Stimulated activated effector memory CD8-positive, alpha-beta T cell treated with anti-CD3 and anti-CD28 coated beads, Interleukin-12 subunit alpha, Interleukin-12 subunit beta, amount 100 ng/mL, for 72 hours (primary cell): ENCODE results near the gene PSMC4.
"Not testable (repeated sequence)": the region's sequence is repeated elsewhere in the genome, so short reads cannot be mapped to it uniquely, and the experiment has no call there.

Experiments
- ATAC-seq: fragments of 150-1000 bp; cut with Tn5 transposase; 2 replicates; pipeline ENCODE4 v1.10.0; 2021
- DNase-seq, 2 donors: peaks; one replicate each; pipeline ENCODE4 v3.0.0; 2021 to 2022; ENCODE audit warnings: low spot score in 2 of 2
- H3K27ac Mint-ChIP-seq: one replicate; pipeline ENCODE4 v1.8.0; 2022; ENCODE audit warnings: mild to moderate bottlenecking, mixed read lengths
- H3K36me3 Mint-ChIP-seq: one replicate; pipeline ENCODE4 v1.8.0; 2022; ENCODE audit warnings: mild to moderate bottlenecking, mixed read lengths
- H3K4me1 Mint-ChIP-seq: one replicate; pipeline ENCODE4 v1.8.0; 2022; ENCODE audit warnings: mixed read lengths
- H3K4me3 Mint-ChIP-seq: one replicate; pipeline ENCODE4 v1.8.0; 2022; ENCODE audit warnings: mild to moderate bottlenecking, mixed read lengths
- H3K9me3 Mint-ChIP-seq: one replicate; pipeline ENCODE4 v1.8.0; 2022; ENCODE audit warnings: mixed read lengths

Gene PSMC4

DNA sequence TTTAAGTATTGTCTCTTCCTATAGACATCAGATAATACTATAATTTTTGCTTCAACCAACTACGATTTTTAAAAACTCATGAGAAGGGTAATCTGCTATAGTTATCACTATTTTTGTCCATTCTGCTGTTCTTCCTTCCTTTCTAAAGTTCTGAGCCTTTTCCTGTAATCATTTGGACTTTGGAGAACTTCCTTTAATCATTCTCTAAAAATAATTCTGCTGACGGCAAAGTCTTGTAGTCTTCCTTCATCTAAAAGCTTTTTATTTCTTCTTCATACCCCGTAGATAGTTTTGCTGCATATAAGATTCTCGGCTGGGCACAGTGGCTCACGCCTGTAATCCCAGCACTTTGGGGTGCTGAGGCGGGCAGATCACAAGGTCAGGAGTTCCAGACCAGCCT, 31.4 kb upstream of the PSMC4 start:
- H3K36me3 Mint-ChIP-seq, result no peaks in the 10 kb centered on the region
- H3K4me1 Mint-ChIP-seq, result peaks cover 77% of the 10 kb centered on the region
- peaks cover 13% of the 10 kb centered on the region for H3K9me3 Mint-ChIP-seq
- H3K27ac Mint-ChIP-seq, result peak overlapping the region; percentile 84
- no peak overlapping the region for H3K4me3 Mint-ChIP-seq
- ATAC-seq (no peak), DNase-seq (no peak)

DNA sequence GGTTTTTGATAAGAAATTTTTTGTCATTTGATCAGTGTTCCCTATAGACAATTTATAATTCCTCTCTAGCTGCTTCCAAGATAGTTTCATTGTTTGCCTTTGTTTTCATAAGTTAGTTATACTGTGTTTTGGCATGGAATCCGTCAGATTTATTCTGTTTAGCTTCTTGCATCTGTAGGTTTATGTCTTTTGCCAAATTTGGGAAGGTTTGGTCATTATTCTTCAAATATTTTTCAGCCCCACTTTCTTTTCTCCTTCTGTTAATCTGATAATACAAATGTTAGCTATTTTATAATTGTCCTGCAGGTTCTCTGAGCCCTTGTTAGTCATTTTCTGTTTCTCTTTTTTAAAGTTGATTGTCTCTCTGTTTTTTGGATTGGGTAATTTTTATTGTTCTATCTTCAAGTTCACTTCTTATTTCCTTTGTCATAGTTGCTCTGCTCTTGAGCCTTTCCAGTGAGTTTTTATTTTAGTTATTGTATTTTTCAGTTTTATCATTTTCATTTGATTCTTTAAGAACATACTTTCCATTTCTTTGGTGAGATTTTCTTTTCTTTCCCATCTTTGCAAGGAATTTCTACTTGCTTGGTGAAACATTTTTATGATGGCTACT, 30.6 kb upstream of the PSMC4 start:
- peaks cover 70% of the 10 kb centered on the region for H3K4me1 Mint-ChIP-seq
- no peak for DNase-seq
- H3K4me3 Mint-ChIP-seq, result peak overlapping the region; percentile 56
- H3K36me3 Mint-ChIP-seq, result no peaks in the 10 kb centered on the region
- H3K9me3 Mint-ChIP-seq, result peaks cover 13% of the 10 kb centered on the region
- ATAC-seq, result no peak
- H3K27ac Mint-ChIP-seq, result peak overlapping the region; percentile 84

- H3K4me1 Mint-ChIP-seq, result peaks cover 62% of the 10 kb centered on the region
- H3K4me3 Mint-ChIP-seq, result peak overlapping the region; percentile 56
- H3K27ac Mint-ChIP-seq, result peak overlapping the region; percentile 84
- ATAC-seq (no peak), DNase-seq (no peak)
- no peaks in the 10 kb centered on the region for H3K36me3 Mint-ChIP-seq
- peaks cover 13% of the 10 kb centered on the region for H3K9me3 Mint-ChIP-seq
Observed at GRCh38 chr19:39941151-39941550, 29.8 kb upstream of the PSMC4 start.

DNA sequence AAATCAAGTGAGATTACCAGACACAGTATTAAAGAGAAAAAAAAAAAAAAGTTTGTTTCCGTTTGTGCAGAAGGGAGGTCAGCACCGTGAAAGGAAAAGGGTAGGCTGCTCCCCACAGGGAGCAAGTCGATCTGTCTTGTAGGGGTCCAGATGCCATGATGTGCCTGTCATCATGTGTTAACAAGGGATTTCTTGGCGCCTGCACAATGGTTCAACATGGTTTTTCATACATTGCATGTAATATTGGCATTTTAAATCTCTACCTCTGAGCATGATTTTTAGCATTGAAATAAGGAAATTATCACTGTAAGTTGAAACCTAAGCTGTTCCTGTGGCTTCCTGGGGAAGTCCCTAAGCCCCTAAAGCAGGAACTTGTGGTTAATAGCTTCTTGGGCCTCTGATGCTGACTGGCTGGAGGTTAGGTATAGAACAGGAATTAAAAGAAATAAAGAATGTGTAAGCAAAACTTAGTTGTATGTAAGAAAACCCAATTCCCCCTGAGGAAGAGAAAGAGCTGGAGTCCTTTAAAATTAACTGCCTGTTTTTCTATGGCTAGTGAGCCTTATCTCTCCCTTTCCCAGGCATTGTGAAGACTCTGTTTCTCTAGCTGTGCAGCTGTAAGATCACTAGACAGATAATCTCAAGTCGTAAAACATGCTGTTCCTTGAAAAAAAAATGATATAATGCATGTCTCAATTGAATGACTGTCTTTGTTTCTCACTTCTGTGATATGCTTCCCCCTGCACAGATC, 29.2 kb upstream of the PSMC4 start:
- H3K4me1 Mint-ChIP-seq, result peaks cover 61% of the 10 kb centered on the region
- no peaks in the 10 kb centered on the region for H3K36me3 Mint-ChIP-seq
- H3K9me3 Mint-ChIP-seq, result peaks cover 13% of the 10 kb centered on the region
- peak in 1 of 2 donors; percentile 60 for DNase-seq
- H3K4me3 Mint-ChIP-seq, result peak overlapping the region; percentile 56
- H3K27ac Mint-ChIP-seq, result peak overlapping the region; percentile 84
- peak; percentile 80 for ATAC-seq

DNA sequence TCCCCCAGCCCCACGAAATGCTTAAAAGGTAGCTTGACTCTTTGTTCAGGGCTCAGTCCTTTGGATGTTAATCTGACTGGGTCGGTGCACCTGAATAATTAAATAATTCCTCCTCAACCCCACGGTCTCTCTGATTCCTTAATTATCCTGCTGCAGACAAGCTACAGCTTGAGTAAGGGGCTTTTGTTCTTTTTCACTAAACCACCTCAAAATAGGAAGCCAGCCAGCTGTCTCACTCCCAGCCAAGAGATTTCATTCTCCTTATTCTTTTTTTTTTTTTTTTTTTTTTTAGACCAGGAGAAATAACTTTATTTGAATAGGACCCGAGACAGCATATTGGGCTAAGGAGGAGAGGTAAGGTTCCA, 28.6 kb upstream of the PSMC4 start:
- H3K4me3 Mint-ChIP-seq, result peak overlapping the region; percentile 56
- peaks cover 13% of the 10 kb centered on the region for H3K9me3 Mint-ChIP-seq
- peak overlapping the region; percentile 84 for H3K27ac Mint-ChIP-seq
- H3K4me1 Mint-ChIP-seq, result peaks cover 57% of the 10 kb centered on the region
- DNase-seq, result no peak
- no peaks in the 10 kb centered on the region for H3K36me3 Mint-ChIP-seq
- no peak for ATAC-seq

DNA sequence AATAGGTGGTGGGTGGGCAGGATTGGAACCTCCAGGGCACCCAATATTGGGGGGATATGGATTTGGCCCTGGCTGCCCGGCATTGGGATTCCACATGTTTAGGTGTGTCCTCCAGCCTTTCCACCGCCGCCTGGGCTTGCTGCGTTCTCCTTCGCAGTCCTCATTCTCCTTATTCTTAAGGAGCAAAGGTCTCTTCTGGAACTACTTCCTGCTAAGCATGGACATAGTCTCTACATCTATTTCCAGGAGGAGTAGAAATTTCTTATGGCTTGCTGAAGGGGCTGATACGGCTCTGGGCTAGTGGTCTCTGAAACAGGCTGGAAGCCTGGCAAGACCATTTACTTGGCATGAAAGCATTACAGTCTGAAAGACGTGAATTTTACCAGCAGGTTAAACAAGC, 27.4 kb upstream of the PSMC4 start:
- Mint-ChIP-seq H3K36me3 (no peaks in the 10 kb centered on the region), H3K4me1 (peaks cover 50% of the 10 kb centered on the region), H3K9me3 (peaks cover 13% of the 10 kb centered on the region), H3K4me3 (no peak overlapping the region), H3K27ac (peak overlapping the region; percentile 84)
- no peak for ATAC-seq
- no peak for DNase-seq

GRCh38 chr19:39946532-39946931, 24.4 kb upstream of the PSMC4 start:
- Mint-ChIP-seq H3K4me3 (no peak overlapping the region), H3K36me3 (no peaks in the 10 kb centered on the region), H3K27ac (peak overlapping the region; percentile 83), H3K9me3 (no peaks in the 10 kb centered on the region), H3K4me1 (peaks cover 51% of the 10 kb centered on the region)
- ATAC-seq (no peak), DNase-seq (no peak)

DNA sequence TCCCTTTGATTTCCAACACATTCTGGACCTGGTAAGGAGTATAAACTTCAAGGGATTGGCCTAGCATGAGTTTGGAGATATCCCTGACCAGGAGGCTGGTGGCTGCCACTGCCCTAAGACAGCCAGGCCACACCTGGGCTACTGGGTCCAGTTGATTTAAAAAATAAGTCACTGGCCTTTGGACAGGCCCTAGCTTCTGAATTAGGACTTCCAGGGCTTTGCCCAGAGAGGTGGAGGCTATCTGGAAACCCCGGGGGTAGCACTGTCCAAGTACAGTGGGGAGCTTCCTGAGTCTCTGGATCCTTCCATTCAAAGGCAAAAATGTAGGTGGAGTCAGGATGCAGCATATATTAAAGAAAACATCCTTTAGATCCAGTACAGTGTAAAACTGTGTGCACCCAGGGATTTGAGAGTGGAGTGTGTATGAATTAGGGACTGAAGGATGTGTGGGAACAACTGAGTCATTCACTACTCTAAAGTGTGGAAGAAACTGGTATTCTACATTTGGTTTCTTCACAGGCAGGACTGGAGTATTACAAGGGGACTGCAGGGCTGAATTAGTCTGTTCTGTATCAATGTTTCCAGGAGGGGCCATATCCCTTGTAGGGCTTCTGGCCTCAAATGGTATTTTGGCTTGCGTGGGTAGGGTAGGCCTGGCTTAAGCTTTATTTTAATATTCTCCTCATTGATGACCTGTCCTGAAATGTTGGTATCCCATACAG, 21.8 kb upstream of the PSMC4 start:
- peak; percentile 26 for ATAC-seq
- no peak for DNase-seq
- Mint-ChIP-seq H3K9me3 (no peaks in the 10 kb centered on the region), H3K4me1 (peaks cover 55% of the 10 kb centered on the region), H3K27ac (peak overlapping the region; percentile 52), H3K4me3 (no peak overlapping the region), H3K36me3 (no peaks in the 10 kb centered on the region)

DNA sequence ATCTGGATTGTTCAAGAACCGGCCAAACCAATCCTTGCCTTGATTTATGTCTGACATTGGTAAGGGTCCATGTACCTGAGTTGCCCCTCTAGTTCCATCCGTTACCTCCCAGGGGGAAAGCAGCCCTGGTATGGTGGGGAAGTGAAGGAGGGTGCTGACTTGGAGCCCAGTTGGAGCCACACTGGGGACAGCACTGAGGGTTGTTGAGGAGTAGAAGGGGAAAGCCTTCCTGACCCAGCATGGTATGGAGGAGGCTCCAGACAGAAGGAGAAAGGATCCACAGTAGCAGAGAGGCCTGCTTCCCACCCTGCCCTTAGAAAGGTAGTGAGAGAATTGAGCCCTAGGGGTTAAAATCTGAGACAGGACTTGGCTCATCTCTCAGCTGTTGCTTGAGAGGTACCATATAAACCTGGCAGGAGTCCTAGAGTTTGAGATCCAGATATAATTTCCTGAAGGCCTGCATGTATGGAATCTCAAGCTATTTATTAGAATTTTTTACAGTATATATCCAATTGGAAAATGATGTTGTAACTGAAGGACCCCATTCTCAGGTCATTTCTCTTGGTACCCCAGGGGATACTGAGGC, 19.8 kb upstream of the PSMC4 start:
- DNase-seq (no peak), ATAC-seq (no peak)
- Mint-ChIP-seq H3K9me3 (no peaks in the 10 kb centered on the region), H3K4me3 (peak overlapping the region; percentile 44), H3K36me3 (no peaks in the 10 kb centered on the region), H3K4me1 (peaks cover 51% of the 10 kb centered on the region), H3K27ac (peak overlapping the region; percentile 82)

DNA sequence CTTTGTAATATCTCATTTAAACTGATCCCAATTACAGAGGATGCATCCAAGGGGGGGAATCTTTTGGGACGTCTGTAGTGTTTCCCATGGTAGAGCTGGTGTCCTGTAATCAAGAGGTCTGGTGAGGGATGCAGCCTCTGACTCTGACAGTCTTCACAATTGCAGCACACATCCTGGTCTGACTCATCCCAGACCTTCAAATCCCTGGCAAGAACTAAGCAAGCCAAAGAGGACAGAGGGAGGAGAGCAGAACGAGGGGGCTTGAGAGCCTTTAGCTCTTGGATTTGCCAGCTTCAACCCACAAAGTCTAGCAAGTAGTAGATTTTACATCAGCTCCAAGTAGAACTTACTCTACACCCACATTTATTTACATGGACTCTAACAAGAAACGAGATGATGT, 19.3 kb upstream of the PSMC4 start:
- DNase-seq (no peak), ATAC-seq (peak; percentile 47)
- no peaks in the 10 kb centered on the region for H3K36me3 Mint-ChIP-seq
- H3K9me3 Mint-ChIP-seq, result no peaks in the 10 kb centered on the region
- H3K4me3 Mint-ChIP-seq, result peak overlapping the region; percentile 44
- H3K4me1 Mint-ChIP-seq, result peaks cover 47% of the 10 kb centered on the region
- H3K27ac Mint-ChIP-seq, result peak overlapping the region; percentile 82

DNA sequence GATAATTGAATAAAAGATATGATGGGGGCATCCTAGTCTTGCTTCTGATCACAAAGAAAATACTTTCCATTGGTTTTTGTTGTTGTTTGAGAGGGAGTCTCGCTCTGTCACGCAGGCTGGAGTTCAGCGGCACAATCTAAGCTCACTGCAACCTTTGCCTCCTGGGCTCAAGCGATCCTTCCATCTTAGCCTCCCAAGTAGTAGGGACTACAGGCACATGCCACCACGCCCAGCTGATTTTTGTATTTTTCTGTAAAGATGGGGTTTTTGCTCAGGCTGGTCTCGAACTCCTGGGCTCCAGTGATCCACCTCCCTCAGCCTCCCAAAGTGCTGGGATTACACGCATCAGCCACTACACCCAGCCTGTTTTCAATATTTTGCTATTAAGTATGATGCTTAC, 17.1 kb upstream of the PSMC4 start:
- H3K9me3 Mint-ChIP-seq, result no peaks in the 10 kb centered on the region
- ATAC-seq (no peak), DNase-seq (no peak)
- no peaks in the 10 kb centered on the region for H3K36me3 Mint-ChIP-seq
- no peak overlapping the region for H3K27ac Mint-ChIP-seq
- peaks cover 43% of the 10 kb centered on the region for H3K4me1 Mint-ChIP-seq
- H3K4me3 Mint-ChIP-seq, result peak overlapping the region; percentile 44

GRCh38 chr19:39957886-39958285, 13.1 kb upstream of the PSMC4 start:
- not testable (repeated sequence) for ATAC-seq, H3K27ac Mint-ChIP-seq, H3K9me3 Mint-ChIP-seq, DNase-seq, H3K36me3 Mint-ChIP-seq, H3K4me3 Mint-ChIP-seq
- peaks cover 25% of the 10 kb centered on the region for H3K4me1 Mint-ChIP-seq

DNA sequence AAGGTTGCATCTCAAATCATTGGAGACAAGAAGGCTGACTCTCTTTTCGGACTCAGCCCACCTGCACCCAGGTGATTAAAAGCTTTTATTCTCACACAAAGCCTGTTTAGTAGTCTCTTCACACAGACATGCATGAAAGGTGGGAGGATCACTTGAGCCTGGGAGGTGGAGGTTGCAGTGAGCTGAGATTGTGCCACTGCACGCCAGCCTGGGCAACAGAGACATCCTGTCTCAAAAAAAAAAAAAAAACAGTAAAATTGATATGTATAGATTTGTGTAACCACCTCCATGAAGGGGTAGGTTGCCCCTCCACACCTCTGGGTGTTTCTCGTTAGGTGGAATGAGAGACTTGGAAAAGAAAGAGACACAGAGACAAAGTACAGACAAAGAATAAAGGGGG, 12.0 kb upstream of the PSMC4 start:
- H3K9me3 Mint-ChIP-seq, DNase-seq, ATAC-seq, H3K4me3 Mint-ChIP-seq, H3K36me3 Mint-ChIP-seq: not testable (repeated sequence)
- H3K4me1 Mint-ChIP-seq, result peaks cover 15% of the 10 kb centered on the region
- H3K27ac Mint-ChIP-seq, result peak overlapping the region; percentile 66

- DNase-seq, ATAC-seq, H3K9me3 Mint-ChIP-seq, H3K36me3 Mint-ChIP-seq, H3K4me3 Mint-ChIP-seq: not testable (repeated sequence)
- peaks cover 13% of the 10 kb centered on the region for H3K4me1 Mint-ChIP-seq
- peak overlapping the region; percentile 66 for H3K27ac Mint-ChIP-seq
Observed at GRCh38 chr19:39959407-39959806, 11.6 kb upstream of the PSMC4 start.

DNA sequence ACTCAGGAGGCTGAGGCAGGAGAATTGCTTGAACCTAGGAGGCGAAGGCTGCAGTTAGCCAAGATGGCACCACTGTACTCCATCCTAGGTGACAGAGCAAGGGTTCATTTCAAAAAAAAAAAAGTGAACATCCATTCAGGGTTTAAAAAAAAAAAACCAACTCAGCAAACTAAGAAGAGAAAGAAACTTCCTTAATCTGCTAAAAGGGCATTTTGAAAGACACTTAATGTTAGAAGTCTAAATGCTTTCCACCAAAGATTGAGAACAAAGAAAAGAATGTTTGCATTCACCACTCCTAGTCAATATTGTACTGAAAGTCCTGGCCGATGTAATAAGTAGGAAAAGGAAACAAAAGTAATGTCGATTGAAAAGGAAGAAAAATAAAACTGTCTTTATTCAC, 7.1 kb upstream of the PSMC4 start:
- H3K9me3 Mint-ChIP-seq, result no peaks in the 10 kb centered on the region
- DNase-seq (no peak), ATAC-seq (no peak)
- peaks cover 21% of the 10 kb centered on the region for H3K4me1 Mint-ChIP-seq
- H3K4me3 Mint-ChIP-seq, result no peak overlapping the region
- no peak overlapping the region for H3K27ac Mint-ChIP-seq
- no peaks in the 10 kb centered on the region for H3K36me3 Mint-ChIP-seq
